ENCODE data around the gene B9D1. TPM values are rescaled to one million over a fixed set of nuclear protein-coding genes. Genes with fewer than 3 reads are reported as not detected.

B9D1 gene
- total and polyA plus RNA-seq, 8 donors: 10.9 to 22.8 (median 16.8) TPM; not detected in 2

- Histone ChIP-seq H3K36me3 (no peaks in the 10 kb centered on the region), H3K27ac (no peak overlapping the region), H3K4me3 (no peak overlapping the region), H3K27me3 (no peaks in the 10 kb centered on the region), H3K4me1 (peaks cover 0 to 26% (median 14%) of the 10 kb centered on the region in 4 donors), H3K9me3 (no peaks in the 10 kb centered on the region)
- WGBS, 5 donors: 75 to 80% (median 76%) methylated on average over 12 to 14 of the region's 14 CpGs
- intact Hi-C loops (cut with DNase I; ENCODE audit: low total_unique reads): loop anchor here (5.0 to 10.0 kb wide), 2 partner anchors 82 to 400 kb away; no protein-coding TSS in a partner anchor
- TF ChIP-seq POLR2AphosphoS5 (IDR thresholded peaks at IDR 0.05): no peak
- no peak for TF ChIP-seq POLR2A (IDR thresholded peaks at IDR 0.05)
- TF ChIP-seq EP300 (IDR thresholded peaks at IDR 0.05): no peak
- TF ChIP-seq, protein P1, sequence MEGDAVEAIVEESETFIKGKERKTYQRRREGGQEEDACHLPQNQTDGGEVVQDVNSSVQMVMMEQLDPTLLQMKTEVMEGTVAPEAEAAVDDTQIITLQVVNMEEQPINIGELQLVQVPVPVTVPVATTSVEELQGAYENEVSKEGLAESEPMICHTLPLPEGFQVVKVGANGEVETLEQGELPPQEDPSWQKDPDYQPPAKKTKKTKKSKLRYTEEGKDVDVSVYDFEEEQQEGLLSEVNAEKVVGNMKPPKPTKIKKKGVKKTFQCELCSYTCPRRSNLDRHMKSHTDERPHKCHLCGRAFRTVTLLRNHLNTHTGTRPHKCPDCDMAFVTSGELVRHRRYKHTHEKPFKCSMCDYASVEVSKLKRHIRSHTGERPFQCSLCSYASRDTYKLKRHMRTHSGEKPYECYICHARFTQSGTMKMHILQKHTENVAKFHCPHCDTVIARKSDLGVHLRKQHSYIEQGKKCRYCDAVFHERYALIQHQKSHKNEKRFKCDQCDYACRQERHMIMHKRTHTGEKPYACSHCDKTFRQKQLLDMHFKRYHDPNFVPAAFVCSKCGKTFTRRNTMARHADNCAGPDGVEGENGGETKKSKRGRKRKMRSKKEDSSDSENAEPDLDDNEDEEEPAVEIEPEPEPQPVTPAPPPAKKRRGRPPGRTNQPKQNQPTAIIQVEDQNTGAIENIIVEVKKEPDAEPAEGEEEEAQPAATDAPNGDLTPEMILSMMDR (IDR thresholded peaks at IDR 0.05): no peak
- peak in 1 of 2 donors; percentile 23 for DNase-seq
Measured at GRCh38 chr17:19364699-19365498, 2.4 kb upstream of the B9D1 start.

DNA sequence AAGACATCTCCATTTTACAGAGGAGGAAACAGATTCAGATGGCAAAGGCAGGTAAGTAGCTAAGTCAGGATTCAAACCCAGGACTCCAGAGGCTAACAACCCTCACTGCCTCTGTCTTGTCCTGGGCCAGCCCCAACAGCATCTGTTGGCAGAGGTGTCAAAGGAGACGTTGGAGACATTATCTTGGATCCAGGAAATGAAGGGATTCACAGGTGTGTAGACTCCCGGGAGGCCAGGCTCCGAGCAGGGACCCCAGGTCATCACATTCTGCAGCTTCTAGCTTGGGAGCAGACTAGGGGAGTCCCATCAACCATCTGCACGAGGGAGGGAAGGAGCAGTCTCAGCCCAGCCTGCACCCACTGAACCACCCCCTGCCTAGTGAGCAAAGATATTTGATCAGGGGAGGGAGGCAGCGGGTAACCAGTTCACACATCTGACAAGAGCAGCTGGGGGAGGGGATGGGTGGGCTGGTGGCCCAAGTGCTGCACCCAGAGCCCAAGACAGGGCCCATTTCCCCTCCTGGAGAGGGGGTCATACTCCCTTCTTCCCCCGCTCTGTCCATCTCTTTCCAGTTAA, 1.0 kb upstream of the B9D1 start:
- peaks cover 0 to 17% (median 14%) of the 10 kb centered on the region in 4 donors for H3K4me1 ChIP-seq
- intact Hi-C loops (cut with DNase I; ENCODE audit: low total_unique reads): loop anchor here (10.0 kb wide), 1 partner anchor 401 kb away; no protein-coding TSS in a partner anchor
- no peaks in the 10 kb centered on the region for H3K9me3 ChIP-seq
- H3K4me3 ChIP-seq: no peak overlapping the region
- peak in 1 of 2 donors; percentile 30 for DNase-seq
- 41 to 50% (median 44%) methylated on average over 6 of the region's 6 CpGs for WGBS, 5 donors
- TF ChIP-seq POLR2A (IDR thresholded peaks at IDR 0.05) (no peak), EP300 (IDR thresholded peaks at IDR 0.05) (no peak)
- peak overlapping the region in 1 of 5 donors; percentile 92 for H3K27ac ChIP-seq
- peaks cover 0 to 4% (median under 1%) of the 10 kb centered on the region in 4 donors for H3K36me3 ChIP-seq
- H3K27me3 ChIP-seq: no peaks in the 10 kb centered on the region

DNA sequence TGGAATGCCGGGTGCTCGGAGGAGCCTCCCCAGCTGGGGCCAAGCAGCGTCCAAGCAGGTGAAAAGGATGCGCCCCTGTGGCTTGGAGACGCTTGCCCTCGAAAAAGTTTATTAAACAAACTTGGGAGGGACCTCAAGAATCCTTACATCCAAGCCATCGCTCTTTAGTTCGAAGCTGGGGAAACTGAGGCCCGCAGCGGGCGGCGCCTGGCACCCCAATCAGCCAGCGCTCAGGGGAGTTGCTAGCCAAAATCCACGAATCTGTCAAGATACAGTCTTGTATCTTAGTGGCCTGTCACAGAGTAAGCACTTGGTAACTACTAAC, 553 bp upstream of the B9D1 start:
- intact Hi-C loops (cut with DNase I; ENCODE audit: low total_unique reads): loop anchor here (10.0 kb wide), 1 partner anchor 402 kb away; no protein-coding TSS in a partner anchor
- peaks cover 0 to 9% (median 3%) of the 10 kb centered on the region in 4 donors for H3K36me3 ChIP-seq
- no peaks in the 10 kb centered on the region for H3K9me3 ChIP-seq
- WGBS, 5 donors: 23 to 32% (median 28%) methylated on average over 9 to 14 of the region's 14 CpGs
- TF ChIP-seq POLR2AphosphoS5 (IDR thresholded peaks at IDR 0.05) (no peak), POLR2A (IDR thresholded peaks at IDR 0.05) (no peak), EP300 (IDR thresholded peaks at IDR 0.05) (no peak)
- TF ChIP-seq, protein P1 (IDR thresholded peaks at IDR 0.05): peak in 1 of 7 experiments; percentile 28
- peaks cover 0 to 17% (median 14%) of the 10 kb centered on the region in 4 donors for H3K4me1 ChIP-seq
- peak overlapping the region; percentile 82 to 92 (median 87) for H3K27ac ChIP-seq
- H3K27me3 ChIP-seq: no peaks in the 10 kb centered on the region
- H3K4me3 ChIP-seq: peak overlapping the region; percentile 76 to 87 (median 76)
- no peak for DNase-seq

DNA sequence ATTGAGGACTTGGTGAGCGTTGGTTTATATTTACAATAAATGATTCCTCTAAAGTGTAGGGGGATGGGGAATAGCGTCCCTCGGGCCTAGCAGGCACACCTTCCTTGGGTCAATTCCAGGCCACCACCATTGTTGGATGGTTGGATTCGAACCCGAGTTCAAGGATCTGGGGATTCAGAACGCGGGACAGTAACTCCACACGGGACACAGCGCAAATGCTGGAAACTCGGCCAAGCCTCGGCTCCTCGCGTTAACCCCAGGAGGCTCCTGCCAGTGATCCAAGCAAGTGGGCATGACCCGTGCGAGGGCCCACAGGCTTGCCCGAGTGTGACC, 613 bp downstream of the B9D1 start:
- no peaks in the 10 kb centered on the region for H3K9me3 ChIP-seq
- H3K27me3 ChIP-seq: no peaks in the 10 kb centered on the region
- peak overlapping the region; percentile 76 to 87 (median 76) for H3K4me3 ChIP-seq
- H3K27ac ChIP-seq: peak overlapping the region; percentile 82 to 92 (median 87)
- 13 to 24% (median 16%) methylated on average over 5 to 16 of the region's 16 CpGs for WGBS, 5 donors
- H3K36me3 ChIP-seq: peaks cover 0 to 21% (median 14%) of the 10 kb centered on the region in 4 donors
- intact Hi-C loops (cut with DNase I; ENCODE audit: low total_unique reads): loop anchor here (10.0 kb wide), 1 partner anchor 403 kb away; no protein-coding TSS in a partner anchor
- H3K4me1 ChIP-seq: peaks cover 0 to 17% (median 14%) of the 10 kb centered on the region in 4 donors
- DNase-seq: no peak
- TF ChIP-seq POLR2AphosphoS5 (IDR thresholded peaks at IDR 0.05) (no peak), POLR2A (IDR thresholded peaks at IDR 0.05) (no peak), EP300 (IDR thresholded peaks at IDR 0.05) (no peak)
- TF ChIP-seq, protein P1 (IDR thresholded peaks at IDR 0.05): no peak

All from stomach (tissue), 9 donors.